ENCODE results near the gene BUD13. TPM values are rescaled to one million over a fixed set of nuclear protein-coding genes. Genes with fewer than 3 reads are reported as not detected.

Gene BUD13
- total and polyA plus RNA-seq, 2 experiments from 2014 or later, result 17.0 to 24.8 TPM

DNA sequence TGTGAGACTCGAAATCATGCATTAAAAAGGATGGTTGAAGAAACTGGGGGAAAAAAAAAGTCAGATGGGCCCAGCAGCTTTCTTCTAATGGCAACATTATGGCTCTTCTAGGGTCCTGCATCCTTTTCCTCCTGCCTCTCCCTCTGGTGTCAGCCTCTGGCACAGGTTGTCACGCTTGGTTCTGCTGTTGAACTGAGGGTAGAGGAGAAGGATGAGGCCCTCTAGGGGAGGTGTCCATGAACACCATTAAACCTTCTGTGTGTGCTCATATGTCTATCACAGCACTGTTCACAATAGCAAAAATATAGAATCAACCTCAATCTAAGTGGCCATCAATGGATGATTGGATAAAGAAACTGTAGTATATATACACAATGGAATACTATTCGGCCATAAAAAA is 36.0 kb downstream of the BUD13 start (continued):
- TF ChIP-seq, protein P1, sequence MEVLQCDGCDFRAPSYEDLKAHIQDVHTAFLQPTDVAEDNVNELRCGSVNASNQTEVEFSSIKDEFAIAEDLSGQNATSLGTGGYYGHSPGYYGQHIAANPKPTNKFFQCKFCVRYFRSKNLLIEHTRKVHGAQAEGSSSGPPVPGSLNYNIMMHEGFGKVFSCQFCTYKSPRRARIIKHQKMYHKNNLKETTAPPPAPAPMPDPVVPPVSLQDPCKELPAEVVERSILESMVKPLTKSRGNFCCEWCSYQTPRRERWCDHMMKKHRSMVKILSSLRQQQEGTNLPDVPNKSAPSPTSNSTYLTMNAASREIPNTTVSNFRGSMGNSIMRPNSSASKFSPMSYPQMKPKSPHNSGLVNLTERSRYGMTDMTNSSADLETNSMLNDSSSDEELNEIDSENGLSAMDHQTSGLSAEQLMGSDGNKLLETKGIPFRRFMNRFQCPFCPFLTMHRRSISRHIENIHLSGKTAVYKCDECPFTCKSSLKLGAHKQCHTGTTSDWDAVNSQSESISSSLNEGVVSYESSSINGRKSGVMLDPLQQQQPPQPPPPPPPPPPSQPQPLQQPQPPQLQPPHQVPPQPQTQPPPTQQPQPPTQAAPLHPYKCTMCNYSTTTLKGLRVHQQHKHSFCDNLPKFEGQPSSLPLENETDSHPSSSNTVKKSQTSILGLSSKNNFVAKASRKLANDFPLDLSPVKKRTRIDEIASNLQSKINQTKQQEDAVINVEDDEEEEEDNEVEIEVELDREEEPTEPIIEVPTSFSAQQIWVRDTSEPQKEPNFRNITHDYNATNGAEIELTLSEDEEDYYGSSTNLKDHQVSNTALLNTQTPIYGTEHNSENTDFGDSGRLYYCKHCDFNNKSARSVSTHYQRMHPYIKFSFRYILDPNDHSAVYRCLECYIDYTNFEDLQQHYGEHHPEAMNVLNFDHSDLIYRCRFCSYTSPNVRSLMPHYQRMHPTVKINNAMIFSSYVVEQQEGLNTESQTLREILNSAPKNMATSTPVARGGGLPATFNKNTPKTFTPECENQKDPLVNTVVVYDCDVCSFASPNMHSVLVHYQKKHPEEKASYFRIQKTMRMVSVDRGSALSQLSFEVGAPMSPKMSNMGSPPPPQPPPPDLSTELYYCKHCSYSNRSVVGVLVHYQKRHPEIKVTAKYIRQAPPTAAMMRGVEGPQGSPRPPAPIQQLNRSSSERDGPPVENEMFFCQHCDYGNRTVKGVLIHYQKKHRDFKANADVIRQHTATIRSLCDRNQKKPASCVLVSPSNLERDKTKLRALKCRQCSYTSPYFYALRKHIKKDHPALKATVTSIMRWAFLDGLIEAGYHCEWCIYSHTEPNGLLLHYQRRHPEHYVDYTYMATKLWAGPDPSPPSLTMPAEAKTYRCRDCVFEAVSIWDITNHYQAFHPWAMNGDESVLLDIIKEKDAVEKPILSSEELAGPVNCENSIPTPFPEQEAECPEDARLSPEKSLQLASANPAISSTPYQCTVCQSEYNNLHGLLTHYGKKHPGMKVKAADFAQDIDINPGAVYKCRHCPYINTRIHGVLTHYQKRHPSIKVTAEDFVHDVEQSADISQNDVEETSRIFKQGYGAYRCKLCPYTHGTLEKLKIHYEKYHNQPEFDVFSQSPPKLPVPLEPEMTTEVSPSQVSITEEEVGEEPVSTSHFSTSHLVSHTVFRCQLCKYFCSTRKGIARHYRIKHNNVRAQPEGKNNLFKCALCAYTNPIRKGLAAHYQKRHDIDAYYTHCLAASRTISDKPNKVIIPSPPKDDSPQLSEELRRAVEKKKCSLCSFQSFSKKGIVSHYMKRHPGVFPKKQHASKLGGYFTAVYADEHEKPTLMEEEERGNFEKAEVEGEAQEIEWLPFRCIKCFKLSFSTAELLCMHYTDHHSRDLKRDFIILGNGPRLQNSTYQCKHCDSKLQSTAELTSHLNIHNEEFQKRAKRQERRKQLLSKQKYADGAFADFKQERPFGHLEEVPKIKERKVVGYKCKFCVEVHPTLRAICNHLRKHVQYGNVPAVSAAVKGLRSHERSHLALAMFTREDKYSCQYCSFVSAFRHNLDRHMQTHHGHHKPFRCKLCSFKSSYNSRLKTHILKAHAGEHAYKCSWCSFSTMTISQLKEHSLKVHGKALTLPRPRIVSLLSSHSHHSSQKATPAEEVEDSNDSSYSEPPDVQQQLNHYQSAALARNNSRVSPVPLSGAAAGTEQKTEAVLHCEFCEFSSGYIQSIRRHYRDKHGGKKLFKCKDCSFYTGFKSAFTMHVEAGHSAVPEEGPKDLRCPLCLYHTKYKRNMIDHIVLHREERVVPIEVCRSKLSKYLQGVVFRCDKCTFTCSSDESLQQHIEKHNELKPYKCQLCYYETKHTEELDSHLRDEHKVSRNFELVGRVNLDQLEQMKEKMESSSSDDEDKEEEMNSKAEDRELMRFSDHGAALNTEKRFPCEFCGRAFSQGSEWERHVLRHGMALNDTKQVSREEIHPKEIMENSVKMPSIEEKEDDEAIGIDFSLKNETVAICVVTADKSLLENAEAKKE (CRISPR knock-in tag; IDR thresholded peaks at IDR 0.05), result 0 out of 2 replicates have a peak, but pooled peaks have one; percentile 44

DNA sequence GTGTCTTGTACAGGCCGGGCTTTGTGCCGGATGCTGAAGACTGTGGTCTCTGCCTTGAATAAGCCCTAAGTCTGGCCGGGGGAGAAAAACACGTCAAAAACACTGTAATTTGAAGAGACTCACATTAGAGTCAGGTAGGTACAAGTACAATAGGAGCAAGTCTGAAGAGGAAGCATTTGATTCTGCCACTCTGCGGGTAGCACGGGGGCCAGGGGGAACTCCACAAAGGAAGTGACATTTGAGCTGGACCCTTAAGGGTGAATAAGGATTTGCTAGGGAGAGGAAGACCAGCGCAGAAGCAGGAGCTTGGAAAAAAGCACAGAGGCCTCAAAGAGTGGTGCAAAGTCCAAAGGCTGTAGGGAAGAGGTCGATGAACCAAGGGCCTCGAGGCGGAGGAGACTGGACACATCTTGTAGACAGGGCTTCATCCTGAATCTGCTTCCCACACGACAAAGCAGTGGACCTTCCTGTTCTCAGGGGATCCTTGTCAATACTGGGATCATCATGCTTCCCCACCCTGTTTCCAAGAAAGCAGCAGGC is 38.7 kb downstream of the BUD13 start:
- Mint-ChIP-seq H3K4me1 (peaks cover 33% of the 10 kb centered on the region), H3K27ac (no peak overlapping the region), H3K36me3 (ENCODE audit: low read depth) (no peaks in the 10 kb centered on the region), H3K27me3 (ENCODE audit: insufficient read depth, low read depth, poor library complexity) (peaks cover 11% of the 10 kb centered on the region), H3K4me3 (no peak overlapping the region), H3K9me3 (no peaks in the 10 kb centered on the region; the same call in 2 of the 3 replicates)
- no peak for ATAC-seq
- H3K4me3 ChIP-seq, result no peak overlapping the region
- H3F3A ChIP-seq (replicated peaks; ENCODE audit: low read depth), result peaks cover 12% of the 10 kb centered on the region; the same call in 1 of the 2 replicates
- no peak for DNase-seq (ENCODE audit: low spot score)
- no peaks in the 10 kb centered on the region for H4K20me1 ChIP-seq (replicated peaks; ENCODE audit: insufficient read depth)
- H3K36me3 ChIP-seq (ENCODE audit: insufficient read depth), result no peaks in the 10 kb centered on the region
- H3K4me1 ChIP-seq (ENCODE audit: insufficient read depth), result peaks cover 33% of the 10 kb centered on the region
- no peaks in the 10 kb centered on the region for H3K9me2 ChIP-seq (ENCODE audit: insufficient read depth)
- H3K27ac ChIP-seq (ENCODE audit: low read depth), result no peak overlapping the region
- no peaks in the 10 kb centered on the region for H3K79me2 ChIP-seq (replicated peaks; ENCODE audit: insufficient read depth)
- no peaks in the 10 kb centered on the region for H3K27me3 ChIP-seq (ENCODE audit: insufficient read depth)
- no peak overlapping the region for H2AFZ ChIP-seq
- no peak overlapping the region for H3K4me2 ChIP-seq
- no peak for TF ChIP-seq ZNF114 (CRISPR knock-in tag; IDR thresholded peaks at IDR 0.05)
- TF ChIP-seq, protein P2, sequence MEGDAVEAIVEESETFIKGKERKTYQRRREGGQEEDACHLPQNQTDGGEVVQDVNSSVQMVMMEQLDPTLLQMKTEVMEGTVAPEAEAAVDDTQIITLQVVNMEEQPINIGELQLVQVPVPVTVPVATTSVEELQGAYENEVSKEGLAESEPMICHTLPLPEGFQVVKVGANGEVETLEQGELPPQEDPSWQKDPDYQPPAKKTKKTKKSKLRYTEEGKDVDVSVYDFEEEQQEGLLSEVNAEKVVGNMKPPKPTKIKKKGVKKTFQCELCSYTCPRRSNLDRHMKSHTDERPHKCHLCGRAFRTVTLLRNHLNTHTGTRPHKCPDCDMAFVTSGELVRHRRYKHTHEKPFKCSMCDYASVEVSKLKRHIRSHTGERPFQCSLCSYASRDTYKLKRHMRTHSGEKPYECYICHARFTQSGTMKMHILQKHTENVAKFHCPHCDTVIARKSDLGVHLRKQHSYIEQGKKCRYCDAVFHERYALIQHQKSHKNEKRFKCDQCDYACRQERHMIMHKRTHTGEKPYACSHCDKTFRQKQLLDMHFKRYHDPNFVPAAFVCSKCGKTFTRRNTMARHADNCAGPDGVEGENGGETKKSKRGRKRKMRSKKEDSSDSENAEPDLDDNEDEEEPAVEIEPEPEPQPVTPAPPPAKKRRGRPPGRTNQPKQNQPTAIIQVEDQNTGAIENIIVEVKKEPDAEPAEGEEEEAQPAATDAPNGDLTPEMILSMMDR (conservative IDR thresholded peaks at IDR 0.05; ENCODE audit: low read depth in 2 of 2), result no peak
- TF ChIP-seq, protein P1 (CRISPR knock-in tag; IDR thresholded peaks at IDR 0.05), result no peak
- no peak for TF ChIP-seq EZH2phosphoT487 (IDR thresholded peaks at IDR 0.05; ENCODE audit: unreplicated experiment)
- TF ChIP-seq STAT1 (IDR thresholded peaks at IDR 0.05; ENCODE audit: unreplicated experiment), result no peak
- TF ChIP-seq, protein P3, sequence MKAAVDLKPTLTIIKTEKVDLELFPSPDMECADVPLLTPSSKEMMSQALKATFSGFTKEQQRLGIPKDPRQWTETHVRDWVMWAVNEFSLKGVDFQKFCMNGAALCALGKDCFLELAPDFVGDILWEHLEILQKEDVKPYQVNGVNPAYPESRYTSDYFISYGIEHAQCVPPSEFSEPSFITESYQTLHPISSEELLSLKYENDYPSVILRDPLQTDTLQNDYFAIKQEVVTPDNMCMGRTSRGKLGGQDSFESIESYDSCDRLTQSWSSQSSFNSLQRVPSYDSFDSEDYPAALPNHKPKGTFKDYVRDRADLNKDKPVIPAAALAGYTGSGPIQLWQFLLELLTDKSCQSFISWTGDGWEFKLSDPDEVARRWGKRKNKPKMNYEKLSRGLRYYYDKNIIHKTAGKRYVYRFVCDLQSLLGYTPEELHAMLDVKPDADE (IDR thresholded peaks at IDR 0.05), result no peak
